NCI-H1694 treated with DMSO at 0.1 percent for 48 hours (cell line): ENCODE results near the gene DPP7.
"Not testable (repeated sequence)": the region's sequence is repeated elsewhere in the genome, so short reads cannot be mapped to it uniquely, and the experiment has no call there.

Experiments used
- DNase-seq: peaks from one replicate; lab custom pipeline; 2025; lab: John Stamatoyannopoulos, UW

DPP7 gene

GRCh38 chr9:137128862-137129455 is 14.4 kb upstream of the DPP7 start:
- no peak for DNase-seq

- no peak for DNase-seq
Measured at GRCh38 chr9:137128158-137128861, 13.8 kb upstream of the DPP7 start.

GRCh38 chr9:137127301-137128157 is 13.0 kb upstream of the DPP7 start:
- DNase-seq = no peak

GRCh38 chr9:137126786-137127185 is 12.3 kb upstream of the DPP7 start:
- no peak for DNase-seq

- not testable (repeated sequence) for DNase-seq
Measured at GRCh38 chr9:137123952-137124462, 9.5 kb upstream of the DPP7 start.

- no peak for DNase-seq
Measured at GRCh38 chr9:137123468-137123837, 8.9 kb upstream of the DPP7 start.

GRCh38 chr9:137122796-137123467 is 8.4 kb upstream of the DPP7 start:
- DNase-seq = not testable (repeated sequence)

- not testable (repeated sequence) for DNase-seq
Measured at GRCh38 chr9:137121927-137122795, 7.6 kb upstream of the DPP7 start.

GRCh38 chr9:137118092-137118603 is 3.6 kb upstream of the DPP7 start:
- not testable (repeated sequence) for DNase-seq

GRCh38 chr9:137117269-137117731 is 2.8 kb upstream of the DPP7 start:
- no peak for DNase-seq

GRCh38 chr9:137116728-137117127 is 2.2 kb upstream of the DPP7 start:
- DNase-seq = no peak

- no peak for DNase-seq
Measured at GRCh38 chr9:137116027-137116507, 1.5 kb upstream of the DPP7 start.

- DNase-seq = no peak
Measured at GRCh38 chr9:137115394-137116026, 977 bp upstream of the DPP7 start.

GRCh38 chr9:137114220-137114612 is 317 bp downstream of the DPP7 start:
- DNase-seq = no peak

GRCh38 chr9:137113385-137114159 is 961 bp downstream of the DPP7 start:
- DNase-seq = no peak

GRCh38 chr9:137112564-137113384 is 1.8 kb downstream of the DPP7 start:
- DNase-seq = no peak

GRCh38 chr9:137111788-137112563 is 2.6 kb downstream of the DPP7 start:
- no peak for DNase-seq
